HCT116 (cell line): ENCODE measurements around the gene DIDO1. TPM values are rescaled to one million over a fixed set of nuclear protein-coding genes. Genes with fewer than 3 reads are reported as not detected.

Source experiments
- ATAC-seq: fragments of 200-7000 bp; cut with Tn5 transposase; 2 replicates; pipeline ENCODE4 v1.9.1; 2020; ENCODE audit warnings: mild to moderate bottlenecking, moderate library complexity
- BruUV-seq: library from RNA; stranded (reverse); fragments of 400-500 nt; replicated peaks from 2 replicates; lab custom pipeline; 2021; lab: Mats Ljungman, UMichigan
- CTCF ChIA-PET: fragments of 300-600 bp; sonication (Branson Sonifier 250); formaldehyde crosslinking; loops from one replicate; lab custom pipeline; 2021; ENCODE audit warnings: antibody characterized with exemption; lab: Charles Lee
- POLR2A ChIA-PET: fragments of 300-600, 350-600 bp; sonication (Branson Sonifier 250); formaldehyde crosslinking; loops from one replicate; lab custom pipeline; 2021; ENCODE audit warnings: antibody characterized with exemption; lab: Charles Lee
- RAD21 ChIA-PET, 2 experiments: fragments of 300-600 bp; sonication (Branson Sonifier 250); formaldehyde crosslinking; loops; one replicate each; lab custom pipeline; 2023; ENCODE audit warnings: low total read pairs in 2 of 2; ENCODE audit not compliant: uncharacterized antibody in 2 of 2, unreplicated experiment in 2 of 2, low non-redundant PET in 1 of 2; lab: Charles Lee
- DNase-seq: peaks from one replicate; pipeline ENCODE4 v3.0.0-alpha.2; 2010; ENCODE audit warnings: low read depth, low spot score
- H2AFZ ChIP-seq: fragments of 200-600 bp; shearing (Covaris generic), sonication (generic); 2 replicates; pipeline ENCODE4 v1.6.1; 2017; ENCODE audit warnings: low read depth, mixed run types, mixed read lengths, antibody characterized with exemption, low read length; ENCODE audit not compliant: poor library complexity, severe bottlenecking
- H3K27ac ChIP-seq: 2 replicates; pipeline ENCODE4 v1.5.1; 2012; ENCODE audit warnings: low read depth, low read length
- H3K27me3 ChIP-seq: fragments of 200-600 bp; sonication (generic); 2 replicates; pipeline ENCODE4 v1.6.1; 2016; ENCODE audit warnings: mixed run types, low read length, mixed read lengths; ENCODE audit not compliant: insufficient read depth
- H3K36me3 ChIP-seq, 2 experiments: fragments of 200-500 bp in 1 of 2; fragments of 200-600 bp in 1 of 2; sonication (Bioruptor generic) in 1 of 2; sonication (generic) in 1 of 2; 2 replicates each; pipeline versions ENCODE4 v1.5.1 to v1.6.1; 2014 to 2016; ENCODE audit warnings: low read length in 2 of 2, inconsistent platforms in 1 of 2, mixed read lengths in 1 of 2, mixed run types in 1 of 2; ENCODE audit not compliant: insufficient read depth in 2 of 2, control insufficient read depth in 1 of 2
- H3K4me1 ChIP-seq, 2 experiments: fragments of 200-600 bp in 1 of 2; sonication (generic) in 1 of 2; 2 replicates each; pipeline versions ENCODE4 v1.5.1 to v1.6.1; 2012 to 2017; ENCODE audit warnings: low read length in 2 of 2, inconsistent platforms in 1 of 2, mild to moderate bottlenecking in 1 of 2, mixed read lengths in 1 of 2, mixed run types in 1 of 2, moderate library complexity in 1 of 2; ENCODE audit not compliant: insufficient read depth in 2 of 2, control insufficient read depth in 1 of 2
- H3K4me2 ChIP-seq: fragments of 200-600 bp; sonication (generic); 2 replicates; pipeline ENCODE4 v1.6.1; 2017; ENCODE audit warnings: mixed run types, low read length, mixed read lengths
- H3K4me3 ChIP-seq, 2 experiments: fragments of 200-600 bp in 1 of 2; sonication (generic) in 1 of 2; replicated peaks in 1 of 2; 2 replicates each; pipeline ENCODE4 v1.5.1; 2011 to 2016; ENCODE audit warnings: low read length in 2 of 2, control low read depth in 1 of 2, low read depth in 1 of 2, mild to moderate bottlenecking in 1 of 2, mixed read lengths in 1 of 2, mixed run types in 1 of 2
- H3K79me2 ChIP-seq: fragments of 200-600 bp; sonication (generic); 2 replicates; pipeline ENCODE4 v1.6.1; 2017; ENCODE audit warnings: mild to moderate bottlenecking, mixed run types, low read length, moderate library complexity, mixed read lengths; ENCODE audit not compliant: insufficient read depth
- H3K9ac ChIP-seq: fragments of 200-600 bp; sonication (generic); 2 replicates; pipeline ENCODE4 v1.6.1; 2016; ENCODE audit warnings: low read length, mixed read lengths
- H3K9me2 ChIP-seq: fragments of 200-600 bp; sonication (generic), shearing (Covaris generic); 2 replicates; pipeline ENCODE4 v1.6.1; 2017; ENCODE audit warnings: mixed run types, mild to moderate bottlenecking, moderate library complexity; ENCODE audit not compliant: insufficient read depth
- H3K9me3 ChIP-seq, 2 experiments: fragments of 200-500 bp in 1 of 2; fragments of 200-600 bp in 1 of 2; sonication (Bioruptor generic) in 1 of 2; sonication (generic) in 1 of 2; 2 replicates each; pipeline ENCODE4 v1.6.1; 2014 to 2017; ENCODE audit warnings: low read length in 2 of 2, mixed read lengths in 2 of 2, inconsistent platforms in 1 of 2, low read depth in 1 of 2, mild to moderate bottlenecking in 1 of 2, mixed run types in 1 of 2, moderate library complexity in 1 of 2; ENCODE audit not compliant: control insufficient read depth in 1 of 2, insufficient read depth in 1 of 2
- H4K20me1 ChIP-seq: fragments of 200-600 bp; sonication (generic), shearing (Covaris generic); 2 replicates; pipeline ENCODE4 v1.6.1; 2017; ENCODE audit warnings: mixed run types, mild to moderate bottlenecking, moderate library complexity; ENCODE audit not compliant: insufficient read depth
- MAX ChIP-seq: IDR thresholded peaks from 2 replicates; pipeline ENCODE4 v1.6.1; 2012
- POLR2AphosphoS5 ChIP-seq: IDR thresholded peaks from 2 replicates; pipeline ENCODE4 v1.6.1; 2011; ENCODE audit warnings: mild to moderate bottlenecking, low read depth, low read length, moderate library complexity
- SP1 ChIP-seq: IDR thresholded peaks from 2 replicates; pipeline ENCODE4 v1.6.1; 2012; ENCODE audit warnings: low read depth
- TCF7L2 ChIP-seq: IDR thresholded peaks from 2 replicates; pipeline ENCODE4 v1.7.0; 2011; ENCODE audit warnings: borderline replicate concordance, inconsistent platforms; ENCODE audit not compliant: insufficient read depth, insufficient read length; ENCODE audit errors: extremely low read depth
- intact Hi-C: fragments of 100-400 bp; cut with micrococcal nuclease; formaldehyde crosslinking; loops from 2 replicates; pipeline ENCODE4 v1.10.0; 2022
- total RNA-seq: library from RNA; stranded (reverse); gene quantifications from one replicate; pipeline ENCODE4 v1.2.1, GENCODE V29; 2021; ENCODE audit not compliant: unreplicated experiment
- TF ChIP-seq, protein P1 (sequence below), 3 experiments: fragments of 200-600 bp in 1 of 3; sonication (generic) in 1 of 3; IDR thresholded peaks in 2 of 3; conservative IDR thresholded peaks in 1 of 3; 2 replicates each; pipeline ENCODE4 v1.5.1; 2012 to 2017; ENCODE audit warnings: low read depth in 2 of 3, low read length in 2 of 3, antibody characterized with exemption in 1 of 3, borderline replicate concordance in 1 of 3, control low read depth in 1 of 3, mild to moderate bottlenecking in 1 of 3, mixed read lengths in 1 of 3, mixed run types in 1 of 3, moderate library complexity in 1 of 3; ENCODE audit not compliant: insufficient read depth in 1 of 3

Gene DIDO1
- total RNA-seq, 1 experiment from 2014 or later: 41.4 TPM

DNA sequence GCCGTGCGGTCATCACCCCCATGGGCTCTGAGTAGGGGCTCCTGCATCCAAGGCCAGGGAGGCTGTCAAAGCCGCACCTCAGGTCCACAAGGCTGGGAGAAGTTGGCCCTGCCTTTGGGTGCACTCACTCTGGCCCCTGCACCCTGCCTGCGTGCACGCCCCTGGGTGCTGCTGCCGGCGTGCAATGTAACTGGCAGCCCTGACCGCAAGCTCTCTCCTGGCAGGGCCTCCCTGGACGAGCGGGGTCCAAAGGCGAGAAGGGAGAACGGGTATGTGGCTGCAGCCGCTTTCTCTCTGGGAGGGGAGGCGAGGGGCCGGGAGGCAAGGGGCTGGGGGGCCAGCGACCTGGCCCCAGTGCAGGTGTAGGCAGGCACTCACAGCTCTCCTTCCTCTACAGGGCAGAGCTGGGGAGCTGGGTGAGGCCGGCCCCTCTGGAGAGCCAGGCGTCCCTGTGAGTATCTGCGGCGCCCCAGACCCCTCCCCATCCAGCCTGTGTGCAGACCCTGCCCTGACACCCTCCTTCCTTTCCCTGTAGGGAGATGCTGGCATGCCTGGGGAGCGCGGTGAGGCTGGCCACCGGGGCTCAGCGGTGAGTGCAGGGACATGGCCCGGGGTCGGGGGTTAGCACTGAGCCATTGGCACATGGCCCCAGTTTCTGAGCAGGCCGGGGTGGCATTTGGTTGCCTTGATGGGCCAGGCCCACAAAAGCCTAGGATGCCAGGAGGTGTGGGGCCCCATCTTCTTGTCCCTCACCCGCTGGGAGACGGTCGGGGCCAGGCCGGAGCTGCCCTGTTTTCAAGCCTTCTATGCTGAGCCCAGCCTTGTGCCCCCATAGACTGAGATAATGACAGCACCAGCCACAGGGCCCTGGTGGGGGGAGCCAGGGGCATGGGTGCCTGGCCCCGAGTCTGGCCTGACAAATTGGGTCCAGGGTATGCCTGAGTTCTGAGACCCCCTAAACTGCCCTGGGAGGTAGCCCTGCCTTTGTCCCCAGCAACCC lies 96.8 kb downstream of the DIDO1 start:
- H3K4me2 ChIP-seq: no peak overlapping the region
- no peak for DNase-seq
- H3K4me3 ChIP-seq: no peak overlapping the region
- intact Hi-C loops: no loop called here
- CTCF ChIA-PET: no interaction called here
- no TSS peak for BruUV-seq
- no peak overlapping the region for H2AFZ ChIP-seq
- RAD21 ChIA-PET: no interaction called here
- TF ChIP-seq SP1 (no peak), POLR2AphosphoS5 (no peak), MAX (no peak), TCF7L2 (no peak)
- TF ChIP-seq, protein P1, sequence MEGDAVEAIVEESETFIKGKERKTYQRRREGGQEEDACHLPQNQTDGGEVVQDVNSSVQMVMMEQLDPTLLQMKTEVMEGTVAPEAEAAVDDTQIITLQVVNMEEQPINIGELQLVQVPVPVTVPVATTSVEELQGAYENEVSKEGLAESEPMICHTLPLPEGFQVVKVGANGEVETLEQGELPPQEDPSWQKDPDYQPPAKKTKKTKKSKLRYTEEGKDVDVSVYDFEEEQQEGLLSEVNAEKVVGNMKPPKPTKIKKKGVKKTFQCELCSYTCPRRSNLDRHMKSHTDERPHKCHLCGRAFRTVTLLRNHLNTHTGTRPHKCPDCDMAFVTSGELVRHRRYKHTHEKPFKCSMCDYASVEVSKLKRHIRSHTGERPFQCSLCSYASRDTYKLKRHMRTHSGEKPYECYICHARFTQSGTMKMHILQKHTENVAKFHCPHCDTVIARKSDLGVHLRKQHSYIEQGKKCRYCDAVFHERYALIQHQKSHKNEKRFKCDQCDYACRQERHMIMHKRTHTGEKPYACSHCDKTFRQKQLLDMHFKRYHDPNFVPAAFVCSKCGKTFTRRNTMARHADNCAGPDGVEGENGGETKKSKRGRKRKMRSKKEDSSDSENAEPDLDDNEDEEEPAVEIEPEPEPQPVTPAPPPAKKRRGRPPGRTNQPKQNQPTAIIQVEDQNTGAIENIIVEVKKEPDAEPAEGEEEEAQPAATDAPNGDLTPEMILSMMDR (IDR thresholded peaks at IDR 0.05 in 2 of 3, conservative IDR thresholded peaks at IDR 0.05 in 1 of 3; ENCODE audit: borderline replicate concordance in 1 of 3, insufficient read depth in 1 of 3, low read depth in 2 of 3, low read length in 2 of 3): no peak
- TF ChIP-seq, all 23 proteins: peak for 0
- H3K79me2 ChIP-seq: no peaks in the 10 kb centered on the region
- no peaks in the 10 kb centered on the region for H3K27me3 ChIP-seq
- H3K27ac ChIP-seq: no peak overlapping the region
- H3K9ac ChIP-seq: no peak overlapping the region
- no peaks in the 10 kb centered on the region for H3K36me3 ChIP-seq
- H3K9me3 ChIP-seq: no peaks in the 10 kb centered on the region
- POLR2A ChIA-PET: interaction anchor here (0.6 kb wide), 1 partner anchor 443 kb away, joined by 7 read pairs; the partner anchor contains the start of gene RPS21
- H3K9me2 ChIP-seq: no peaks in the 10 kb centered on the region
- no peaks in the 10 kb centered on the region for H4K20me1 ChIP-seq
- H3K4me1 ChIP-seq: peaks cover 20 to 25% of the 10 kb centered on the region in 2 experiments
- ATAC-seq: no peak
